Astrocyte (in vitro differentiated cells and primary cell): Measurements from ENCODE around the gene PHC3.

Experiments used
- CTCF ChIP-seq: IDR thresholded peaks from 2 replicates; pipeline ENCODE4 v1.5.1; 2011; ENCODE audit warnings: low read depth, mild to moderate bottlenecking, inconsistent platforms, low read length, moderate library complexity; ENCODE audit not compliant: insufficient read depth
- EZH2 ChIP-seq: IDR thresholded peaks from 2 replicates; pipeline ENCODE4 v1.6.1; 2012; ENCODE audit warnings: mild to moderate bottlenecking, low read length, inconsistent platforms; ENCODE audit not compliant: insufficient read depth

GRCh38 chr3:170059447-170059846, 122.1 kb downstream of the PHC3 start:
- TF ChIP-seq EZH2: no peak
- no peak for TF ChIP-seq CTCF
